GM12872 (cell line): ENCODE data around the gene ZNF343.

Experiments used
- TF ChIP-seq, protein P1 (sequence below): IDR thresholded peaks from 3 replicates; pipeline ENCODE4 v1.5.1; 2011; ENCODE audit warnings: low read depth, mild to moderate bottlenecking, low read length, moderate library complexity; ENCODE audit not compliant: insufficient read depth

Gene ZNF343

DNA sequence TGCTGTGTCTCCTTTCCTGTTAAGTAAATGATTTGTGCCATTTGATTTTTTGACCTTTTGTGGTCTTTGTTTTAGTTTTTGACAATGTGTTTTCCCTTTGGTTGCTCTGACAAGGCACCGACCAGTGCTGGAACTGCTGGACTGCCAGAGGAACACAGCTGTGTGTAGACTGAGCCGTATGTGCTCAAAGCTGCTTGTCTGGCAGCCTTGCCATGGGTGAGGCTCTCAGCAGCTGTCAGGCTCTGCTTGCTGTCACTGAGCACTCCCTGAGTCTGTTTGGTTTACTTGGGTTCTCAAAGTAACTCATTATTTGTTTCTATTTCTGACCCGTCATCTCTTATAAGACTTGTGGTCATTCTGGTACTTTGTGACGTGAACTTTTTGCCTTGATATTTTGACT, 23.1 kb downstream of the ZNF343 start:
- TF ChIP-seq, protein P1, sequence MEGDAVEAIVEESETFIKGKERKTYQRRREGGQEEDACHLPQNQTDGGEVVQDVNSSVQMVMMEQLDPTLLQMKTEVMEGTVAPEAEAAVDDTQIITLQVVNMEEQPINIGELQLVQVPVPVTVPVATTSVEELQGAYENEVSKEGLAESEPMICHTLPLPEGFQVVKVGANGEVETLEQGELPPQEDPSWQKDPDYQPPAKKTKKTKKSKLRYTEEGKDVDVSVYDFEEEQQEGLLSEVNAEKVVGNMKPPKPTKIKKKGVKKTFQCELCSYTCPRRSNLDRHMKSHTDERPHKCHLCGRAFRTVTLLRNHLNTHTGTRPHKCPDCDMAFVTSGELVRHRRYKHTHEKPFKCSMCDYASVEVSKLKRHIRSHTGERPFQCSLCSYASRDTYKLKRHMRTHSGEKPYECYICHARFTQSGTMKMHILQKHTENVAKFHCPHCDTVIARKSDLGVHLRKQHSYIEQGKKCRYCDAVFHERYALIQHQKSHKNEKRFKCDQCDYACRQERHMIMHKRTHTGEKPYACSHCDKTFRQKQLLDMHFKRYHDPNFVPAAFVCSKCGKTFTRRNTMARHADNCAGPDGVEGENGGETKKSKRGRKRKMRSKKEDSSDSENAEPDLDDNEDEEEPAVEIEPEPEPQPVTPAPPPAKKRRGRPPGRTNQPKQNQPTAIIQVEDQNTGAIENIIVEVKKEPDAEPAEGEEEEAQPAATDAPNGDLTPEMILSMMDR, result no peak

DNA sequence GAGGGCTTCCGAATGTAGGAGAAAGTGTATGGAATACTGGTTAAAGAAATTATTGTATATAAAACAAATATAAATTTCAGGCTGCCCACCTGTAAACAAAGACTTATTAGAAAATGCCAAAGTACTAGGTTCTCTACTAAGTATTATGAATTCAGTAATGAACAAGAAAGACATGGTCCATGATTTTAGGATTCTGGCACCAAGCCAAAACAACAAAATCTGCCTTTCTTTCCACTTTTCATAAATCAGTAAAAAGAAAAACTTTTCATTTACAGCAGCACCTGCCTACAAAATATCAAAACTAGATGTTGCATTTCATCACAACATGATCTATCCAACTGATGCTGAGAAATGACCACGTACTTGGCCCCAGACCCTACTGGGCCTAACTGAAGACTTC, 23.6 kb downstream of the ZNF343 start:
- TF ChIP-seq, protein P1, result no peak

DNA sequence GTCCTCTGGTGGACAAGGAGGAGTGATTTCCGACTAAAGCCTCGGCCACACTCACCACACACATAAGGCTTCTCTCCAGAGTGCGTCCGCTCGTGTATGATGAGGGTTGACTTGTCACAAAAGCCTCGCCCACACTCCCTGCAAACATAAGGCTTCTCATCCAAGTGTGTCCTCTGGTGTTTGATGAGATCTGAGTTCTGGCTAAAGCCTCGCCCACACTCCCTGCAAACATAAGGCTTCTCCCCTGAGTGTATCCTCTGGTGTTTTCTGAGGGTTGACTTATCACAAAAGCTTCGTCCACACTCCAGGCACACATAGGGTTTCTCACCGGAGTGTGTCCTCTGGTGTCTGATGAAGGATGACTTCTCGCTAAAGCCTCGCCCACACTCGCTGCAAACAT, 25.2 kb downstream of the ZNF343 start:
- TF ChIP-seq, protein P1, result no peak

DNA sequence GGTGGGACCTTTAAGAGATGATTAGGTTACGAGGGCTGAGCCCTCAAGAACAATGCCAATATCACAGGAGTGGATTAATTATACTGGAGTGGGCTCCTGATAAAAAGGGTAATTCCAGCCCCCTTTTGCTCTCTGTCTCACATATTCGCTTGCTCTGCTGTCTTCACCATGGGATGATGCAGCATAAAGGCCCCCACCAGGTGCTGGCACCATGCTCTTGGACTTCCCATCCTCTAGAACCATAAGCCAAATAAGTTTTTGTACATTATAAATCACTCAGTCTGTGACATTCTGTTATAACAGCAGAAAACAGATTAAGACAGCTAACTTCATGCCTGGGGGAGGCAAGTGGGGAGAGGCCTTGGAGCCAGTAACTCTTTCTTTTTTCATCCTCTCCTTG, 28.3 kb downstream of the ZNF343 start:
- TF ChIP-seq, protein P1, result no peak

DNA sequence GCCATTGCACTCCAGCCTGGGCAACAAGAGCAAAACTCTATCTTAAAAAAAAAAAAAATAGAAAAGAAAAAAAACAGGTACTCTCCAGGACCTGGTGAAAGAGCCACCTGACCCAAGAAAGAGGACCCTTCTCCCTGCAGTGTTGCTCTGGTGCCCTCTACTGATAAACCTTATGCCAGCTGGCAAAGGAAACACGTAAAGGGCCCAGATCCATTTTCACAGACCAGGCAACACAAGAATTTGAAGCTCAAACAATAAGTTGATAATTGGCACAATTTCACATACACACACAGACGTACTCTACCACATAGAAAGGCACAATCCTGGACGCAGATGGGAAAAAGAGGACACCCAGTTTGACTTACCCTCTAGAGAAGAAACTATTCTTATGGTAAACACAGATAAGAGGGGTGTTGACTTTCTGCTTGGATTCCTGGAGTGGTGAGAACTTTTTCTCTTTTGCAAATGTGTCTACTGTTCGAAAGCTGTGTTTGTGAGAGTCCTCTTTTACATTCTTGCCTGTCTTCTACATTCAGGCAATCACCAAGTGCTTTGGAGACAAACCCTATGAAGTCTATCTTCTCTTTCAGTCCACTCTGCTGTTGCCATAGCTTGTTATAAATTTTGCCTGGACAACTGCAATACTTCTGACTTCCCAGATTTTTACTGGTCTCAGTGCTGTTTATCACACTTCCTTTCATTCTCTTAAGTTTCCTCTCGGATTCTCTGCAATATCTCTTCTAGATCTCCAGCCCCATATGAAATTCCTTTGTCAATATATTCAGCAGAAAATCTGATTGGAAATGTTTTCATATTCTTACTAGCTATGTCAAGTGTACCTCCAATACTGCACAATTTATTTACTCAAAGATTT, 31.7 kb downstream of the ZNF343 start:
- TF ChIP-seq, protein P1, result no peak

DNA sequence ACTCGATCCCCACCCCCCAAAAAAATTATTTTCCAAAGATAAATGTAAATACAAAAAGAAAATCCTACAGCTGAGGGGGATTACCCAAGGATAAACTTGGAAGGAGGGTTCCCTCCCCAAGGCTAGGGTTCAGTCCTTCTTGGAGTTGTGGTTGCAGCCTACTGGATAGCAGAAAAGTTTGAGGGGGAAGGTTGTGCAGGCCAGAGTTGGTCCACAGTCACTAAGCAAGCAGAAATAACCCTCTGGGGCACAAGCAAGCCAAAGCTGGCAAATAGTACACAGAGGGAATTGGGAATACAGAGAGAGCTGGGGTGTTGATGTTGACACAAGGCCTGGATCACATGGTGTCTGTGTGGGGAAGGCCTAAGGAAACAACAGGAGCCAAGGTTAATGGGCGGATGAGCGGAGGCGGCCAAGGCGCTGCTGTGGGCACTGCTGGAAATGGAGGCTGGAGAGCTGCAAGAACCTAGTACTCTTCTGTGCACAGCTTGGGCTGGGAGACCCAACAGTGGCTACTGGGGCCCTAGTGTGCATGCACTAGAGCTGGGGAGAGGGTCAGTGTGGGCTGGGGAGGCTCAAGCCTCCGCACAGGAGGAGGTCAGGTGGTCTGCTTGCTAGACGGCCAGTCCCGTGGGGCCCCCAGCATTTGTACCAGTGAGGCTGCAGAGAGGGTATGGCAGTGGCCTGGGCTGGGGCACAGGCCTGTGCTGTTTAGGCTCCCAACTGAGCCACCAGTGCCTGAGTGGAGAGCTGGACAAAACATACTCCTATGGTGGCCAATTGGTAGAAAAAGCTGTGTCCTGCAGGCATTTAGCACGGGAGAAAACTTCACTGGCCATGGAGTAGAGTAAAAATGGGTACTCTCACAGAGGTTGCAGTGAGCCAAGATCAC, 32.6 kb downstream of the ZNF343 start:
- TF ChIP-seq, protein P1, result no peak

DNA sequence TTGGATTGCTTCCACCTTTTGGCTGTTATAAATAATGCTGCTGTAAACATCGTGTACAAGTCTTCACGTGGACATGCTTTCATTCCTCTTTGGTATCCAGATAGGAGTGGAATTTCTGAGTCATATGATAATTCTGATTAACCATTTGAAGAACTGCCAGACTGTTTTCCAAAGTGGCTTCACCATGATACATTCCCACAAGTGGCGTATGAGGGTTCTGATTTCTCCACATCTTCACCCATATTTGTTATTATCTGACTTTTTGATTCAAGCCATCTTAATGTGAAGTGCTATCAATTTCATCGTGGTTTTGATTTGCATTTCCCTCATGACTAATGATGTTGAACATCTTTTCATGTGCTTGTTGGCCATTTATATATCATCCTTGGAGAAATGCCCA, 35.2 kb downstream of the ZNF343 start:
- TF ChIP-seq, protein P1, result no peak
